GM12878 (cell line): ENCODE results near the gene PDE7B.

Source experiments
- CBX3 ChIP-seq: fragments of 200-600 bp; sonication (generic); IDR thresholded peaks from 2 replicates; pipeline ENCODE4 v1.6.1; 2016; ENCODE audit warnings: low read depth, borderline replicate concordance
- CEBPB ChIP-seq, 2 experiments: fragments of 150-350 bp in 1 of 2; IDR thresholded peaks; 2 replicates each; pipeline ENCODE4 v1.6.1; 2012 to 2014; ENCODE audit warnings: low read depth in 2 of 2, low read length in 2 of 2, borderline replicate concordance in 1 of 2, inconsistent platforms in 1 of 2
- CHD2 ChIP-seq: IDR thresholded peaks from 2 replicates; pipeline ENCODE4 v1.6.1; 2011; ENCODE audit warnings: low read depth, low read length, improper control_type of control experiment, borderline replicate concordance
- EZH2 ChIP-seq: IDR thresholded peaks from 2 replicates; pipeline ENCODE4 v1.6.1; 2012; ENCODE audit warnings: low read depth, mild to moderate bottlenecking, control low read depth, inconsistent platforms, low read length, borderline replicate concordance; ENCODE audit not compliant: control insufficient read depth
- IRF4 ChIP-seq: IDR thresholded peaks from 2 replicates; pipeline ENCODE4 v1.6.1; 2011; ENCODE audit warnings: low read depth, low read length
- LARP7 ChIP-seq: fragments of 450-650 bp; IDR thresholded peaks from 2 replicates; pipeline ENCODE4 v1.6.1; 2017; ENCODE audit warnings: mild to moderate bottlenecking
- POLR2A ChIP-seq: IDR thresholded peaks from 2 replicates; pipeline ENCODE4 v1.6.1; 2011; ENCODE audit warnings: low read depth, mild to moderate bottlenecking, low read length
- POU2F2 ChIP-seq: IDR thresholded peaks from 3 replicates; pipeline ENCODE4 v1.6.1; 2011; ENCODE audit warnings: low read depth, mild to moderate bottlenecking, low read length, borderline replicate concordance
- STAT3 ChIP-seq: IDR thresholded peaks from 2 replicates; pipeline ENCODE4 v1.6.1; 2011; ENCODE audit warnings: low read depth, low read length, improper control_type of control experiment
- TBL1XR1 ChIP-seq: IDR thresholded peaks from 2 replicates; pipeline ENCODE4 v1.6.1; 2012; ENCODE audit warnings: low read depth, low read length, improper control_type of control experiment
- ZNF384 ChIP-seq: IDR thresholded peaks from 2 replicates; pipeline ENCODE4 v1.6.1; 2012; ENCODE audit warnings: low read depth, mild to moderate bottlenecking, low read length, improper control_type of control experiment, borderline replicate concordance
- TF ChIP-seq, protein P1 (sequence below), 3 experiments: IDR thresholded peaks in 2 of 3; conservative IDR thresholded peaks in 1 of 3; 2 replicates each; pipeline ENCODE4 v1.5.1; 2011; ENCODE audit warnings: low read depth in 3 of 3, low read length in 3 of 3, mild to moderate bottlenecking in 3 of 3, control low read depth in 2 of 3, moderate library complexity in 2 of 3, inconsistent platforms in 1 of 3, mixed read lengths in 1 of 3; ENCODE audit not compliant: control insufficient read depth in 2 of 3, insufficient read depth in 1 of 3; ENCODE audit errors: extremely low read depth in 1 of 3
- TF ChIP-seq, protein P2 (sequence below): fragments of 450-650 bp; IDR thresholded peaks from 2 replicates; pipeline ENCODE4 v1.6.1; 2017; ENCODE audit warnings: mild to moderate bottlenecking, low read depth, inconsistent platforms; ENCODE audit not compliant: poor library complexity, severe bottlenecking

DNA sequence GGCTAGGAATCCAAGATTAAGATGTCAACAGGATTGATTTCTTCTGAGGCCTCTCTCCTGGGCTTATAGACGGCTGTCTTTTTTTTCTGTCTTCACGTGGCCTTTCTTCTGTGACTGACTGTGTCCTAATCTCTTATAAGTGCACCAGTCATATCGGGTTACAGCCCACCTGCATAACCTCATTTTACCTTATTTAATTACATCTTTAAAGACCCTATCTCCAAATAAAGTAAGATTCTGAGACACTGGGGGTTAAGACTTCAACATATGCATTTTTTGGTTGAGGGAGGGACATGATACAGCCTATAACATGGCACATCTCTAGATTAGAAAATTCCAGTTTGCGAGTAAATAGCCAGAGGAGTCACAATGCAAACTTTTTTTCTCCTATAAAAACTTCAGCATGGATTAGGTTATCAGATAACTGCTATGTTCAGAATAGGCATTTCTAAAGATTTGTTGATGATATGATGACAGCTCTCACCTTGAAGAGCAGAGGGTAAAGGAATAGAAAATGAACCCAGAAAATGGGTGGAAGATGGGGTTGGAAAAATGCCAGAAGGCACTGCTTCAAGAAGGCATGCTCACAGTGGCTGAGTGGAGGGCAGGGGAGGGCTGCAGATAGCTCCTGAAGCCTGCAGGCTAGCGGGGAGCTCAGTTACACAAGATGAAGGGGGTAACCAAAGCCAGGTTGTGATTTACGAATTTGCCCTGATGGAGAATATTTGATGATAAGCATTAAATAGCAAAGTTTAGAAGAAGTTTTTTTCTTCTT lies 8.7 kb upstream of the PDE7B start:
- no peak for TF ChIP-seq LARP7
- no peak for TF ChIP-seq STAT3
- TF ChIP-seq ZNF384, result no peak
- TF ChIP-seq, protein P1, sequence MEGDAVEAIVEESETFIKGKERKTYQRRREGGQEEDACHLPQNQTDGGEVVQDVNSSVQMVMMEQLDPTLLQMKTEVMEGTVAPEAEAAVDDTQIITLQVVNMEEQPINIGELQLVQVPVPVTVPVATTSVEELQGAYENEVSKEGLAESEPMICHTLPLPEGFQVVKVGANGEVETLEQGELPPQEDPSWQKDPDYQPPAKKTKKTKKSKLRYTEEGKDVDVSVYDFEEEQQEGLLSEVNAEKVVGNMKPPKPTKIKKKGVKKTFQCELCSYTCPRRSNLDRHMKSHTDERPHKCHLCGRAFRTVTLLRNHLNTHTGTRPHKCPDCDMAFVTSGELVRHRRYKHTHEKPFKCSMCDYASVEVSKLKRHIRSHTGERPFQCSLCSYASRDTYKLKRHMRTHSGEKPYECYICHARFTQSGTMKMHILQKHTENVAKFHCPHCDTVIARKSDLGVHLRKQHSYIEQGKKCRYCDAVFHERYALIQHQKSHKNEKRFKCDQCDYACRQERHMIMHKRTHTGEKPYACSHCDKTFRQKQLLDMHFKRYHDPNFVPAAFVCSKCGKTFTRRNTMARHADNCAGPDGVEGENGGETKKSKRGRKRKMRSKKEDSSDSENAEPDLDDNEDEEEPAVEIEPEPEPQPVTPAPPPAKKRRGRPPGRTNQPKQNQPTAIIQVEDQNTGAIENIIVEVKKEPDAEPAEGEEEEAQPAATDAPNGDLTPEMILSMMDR (IDR thresholded peaks at IDR 0.05 in 2 of 3, conservative IDR thresholded peaks at IDR 0.05 in 1 of 3; ENCODE audit: control insufficient read depth in 2 of 3, extremely low read depth in 1 of 3, insufficient read depth in 1 of 3, low read depth in 3 of 3, low read length in 3 of 3), result no peak
- no peak for TF ChIP-seq POLR2A
- TF ChIP-seq, protein P2, sequence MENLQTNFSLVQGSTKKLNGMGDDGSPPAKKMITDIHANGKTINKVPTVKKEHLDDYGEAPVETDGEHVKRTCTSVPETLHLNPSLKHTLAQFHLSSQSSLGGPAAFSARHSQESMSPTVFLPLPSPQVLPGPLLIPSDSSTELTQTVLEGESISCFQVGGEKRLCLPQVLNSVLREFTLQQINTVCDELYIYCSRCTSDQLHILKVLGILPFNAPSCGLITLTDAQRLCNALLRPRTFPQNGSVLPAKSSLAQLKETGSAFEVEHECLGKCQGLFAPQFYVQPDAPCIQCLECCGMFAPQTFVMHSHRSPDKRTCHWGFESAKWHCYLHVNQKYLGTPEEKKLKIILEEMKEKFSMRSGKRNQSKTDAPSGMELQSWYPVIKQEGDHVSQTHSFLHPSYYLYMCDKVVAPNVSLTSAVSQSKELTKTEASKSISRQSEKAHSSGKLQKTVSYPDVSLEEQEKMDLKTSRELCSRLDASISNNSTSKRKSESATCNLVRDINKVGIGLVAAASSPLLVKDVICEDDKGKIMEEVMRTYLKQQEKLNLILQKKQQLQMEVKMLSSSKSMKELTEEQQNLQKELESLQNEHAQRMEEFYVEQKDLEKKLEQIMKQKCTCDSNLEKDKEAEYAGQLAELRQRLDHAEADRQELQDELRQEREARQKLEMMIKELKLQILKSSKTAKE, result no peak
- no peak for TF ChIP-seq CBX3
- TF ChIP-seq CEBPB (IDR thresholded peaks at IDR 0.05; ENCODE audit: borderline replicate concordance in 1 of 2, low read depth in 2 of 2, low read length in 2 of 2), result no peak
- TF ChIP-seq POU2F2, result no peak
- no peak for TF ChIP-seq TBL1XR1
- no peak for TF ChIP-seq EZH2
- TF ChIP-seq CHD2, result no peak
- TF ChIP-seq IRF4, result no peak
